Retinal pigment epithelial cell (primary cell): ENCODE measurements around the gene PTGFRN.

Experiments
- DNase-seq: peaks from one replicate; pipeline ENCODE4 v3.0.0-alpha.2; 2010; ENCODE audit warnings: low read depth
- H3K4me3 ChIP-seq: 2 replicates; pipeline ENCODE4 v1.5.1; 2011; ENCODE audit warnings: mild to moderate bottlenecking, low read length, control low read depth, moderate library complexity
- CTCF ChIP-seq: conservative IDR thresholded peaks from 2 replicates; pipeline ENCODE4 v1.5.1; 2011; ENCODE audit warnings: low read depth, low read length, control low read depth, inconsistent platforms

PTGFRN gene

GRCh38 chr1:117026361-117026760 lies 116.6 kb downstream of the PTGFRN start:
- no peak for DNase-seq
- no peak for TF ChIP-seq CTCF
- H3K4me3 ChIP-seq, result no peak overlapping the region

- no peak for TF ChIP-seq CTCF
- DNase-seq, result no peak
- H3K4me3 ChIP-seq, result no peak overlapping the region
Measured at GRCh38 chr1:117029685-117030084, 120.0 kb downstream of the PTGFRN start.

GRCh38 chr1:117030271-117030877 lies 120.7 kb downstream of the PTGFRN start:
- DNase-seq, result no peak

GRCh38 chr1:117032266-117032665 lies 122.5 kb downstream of the PTGFRN start:
- no peak for TF ChIP-seq CTCF
- no peak overlapping the region for H3K4me3 ChIP-seq
- no peak for DNase-seq

More at GRCh38 chr1:117030271-117030877, 120.7 kb downstream of the PTGFRN start:
- no peak for TF ChIP-seq CTCF
- H3K4me3 ChIP-seq, result no peak overlapping the region

- no peak for TF ChIP-seq CTCF
- no peak overlapping the region for H3K4me3 ChIP-seq
- no peak for DNase-seq
Measured at GRCh38 chr1:117032681-117033539, 123.2 kb downstream of the PTGFRN start.

GRCh38 chr1:117033772-117034171 lies 124.1 kb downstream of the PTGFRN start:
- no peak for TF ChIP-seq CTCF
- DNase-seq, result no peak
- H3K4me3 ChIP-seq, result no peak overlapping the region

GRCh38 chr1:117034791-117035290 lies 125.1 kb downstream of the PTGFRN start:
- TF ChIP-seq CTCF, result no peak
- no peak overlapping the region for H3K4me3 ChIP-seq
- DNase-seq, result no peak
